Activated CD4-positive, alpha-beta T cell treated with anti-CD3 and anti-CD28 coated beads, Interleukin-10, Interleukin-2, amounts not matched to agents 100 ng/mL and 50 ng/mL, durations not matched to agents 16 hours and 8 hours (primary cell): Measurements from ENCODE around the gene CCDC85C.

Experiments
- DNase-seq: peaks from one replicate; pipeline ENCODE4 v3.0.0-alpha.2; 2020

The CCDC85C gene

DNA sequence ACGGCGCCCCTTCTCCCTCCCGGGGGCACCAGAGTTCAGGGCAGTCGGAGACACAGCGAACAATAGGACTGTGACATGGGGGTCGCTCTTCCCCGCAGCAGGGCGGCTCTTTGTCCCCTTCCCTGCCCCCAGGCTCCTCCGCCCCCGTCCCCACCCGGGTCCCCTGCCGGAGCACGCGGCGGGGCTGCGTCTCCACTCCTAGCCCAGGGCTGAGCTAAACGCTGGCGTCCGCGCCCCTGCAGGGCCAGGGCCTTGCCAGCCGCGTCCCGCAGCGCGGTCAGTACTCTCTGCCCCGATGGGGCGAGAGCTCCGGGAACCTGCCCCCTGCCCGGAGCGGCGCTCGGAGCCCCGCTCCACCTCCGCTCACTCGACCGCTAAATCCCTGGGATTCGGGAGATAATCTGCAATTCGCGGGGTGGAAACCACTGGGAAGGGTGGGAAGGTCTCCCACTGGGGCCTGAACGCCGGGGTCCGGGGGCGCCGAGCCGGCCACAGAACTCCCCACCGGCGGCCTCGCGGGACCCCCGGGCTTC is 825 bp upstream of the CCDC85C start:
- DNase-seq = peak; percentile 11

DNA sequence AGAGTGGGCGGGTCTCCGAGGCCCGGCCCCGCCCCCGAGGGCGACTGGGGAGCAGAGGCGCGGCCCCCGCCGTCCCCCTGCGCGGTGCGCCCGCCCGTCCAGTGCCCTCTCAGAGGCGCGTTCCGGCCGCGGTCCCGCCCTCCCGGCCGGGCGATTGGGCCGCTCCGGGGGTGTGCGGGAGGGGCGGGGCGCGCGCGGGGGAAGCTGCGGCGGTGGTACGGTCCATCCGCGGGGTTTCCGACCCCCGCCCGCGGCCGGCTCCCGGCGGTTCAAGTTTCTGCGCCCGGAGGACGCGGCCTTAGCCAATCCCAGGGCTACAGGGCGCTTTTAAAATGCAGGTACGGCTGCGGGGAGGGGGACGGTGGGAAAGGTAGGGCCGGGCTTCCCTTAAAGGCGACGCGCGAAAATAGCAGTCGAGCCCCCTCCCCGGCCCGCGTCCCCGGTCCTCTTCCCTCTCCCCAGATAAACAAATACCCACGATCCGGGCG is 315 bp upstream of the CCDC85C start:
- DNase-seq = peak; percentile 91

DNA sequence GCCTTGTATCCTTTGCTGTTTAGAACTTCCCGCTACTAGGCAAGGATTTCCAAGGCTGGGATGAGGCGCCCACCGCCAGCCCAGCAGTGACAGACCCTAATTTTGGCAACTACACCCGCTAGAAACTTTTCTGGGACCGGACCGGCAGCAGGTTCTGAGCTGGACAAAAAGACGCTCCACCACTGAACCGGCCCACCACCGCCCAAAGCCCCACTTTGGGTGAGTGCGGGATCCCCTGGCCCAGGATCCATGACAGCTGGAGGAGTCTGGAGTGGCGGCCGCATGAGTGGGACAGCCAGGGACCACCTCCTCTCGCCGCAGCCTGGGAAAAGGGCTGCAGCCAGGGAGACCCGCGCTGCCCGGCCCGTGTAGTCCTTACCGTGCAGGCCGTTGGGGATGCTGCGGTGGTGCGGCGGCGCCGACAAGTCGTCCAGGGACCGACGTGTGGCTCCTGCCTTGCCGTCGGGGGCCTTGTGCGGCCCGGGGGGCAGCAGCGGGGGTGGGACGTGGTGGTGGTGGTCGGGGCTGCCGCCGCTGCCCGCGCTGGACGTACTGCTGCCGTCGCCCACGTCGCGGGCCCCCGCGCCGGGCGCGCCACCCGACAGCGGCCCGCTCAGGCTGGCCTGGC is 1.1 kb downstream of the CCDC85C start:
- DNase-seq = no peak

DNA sequence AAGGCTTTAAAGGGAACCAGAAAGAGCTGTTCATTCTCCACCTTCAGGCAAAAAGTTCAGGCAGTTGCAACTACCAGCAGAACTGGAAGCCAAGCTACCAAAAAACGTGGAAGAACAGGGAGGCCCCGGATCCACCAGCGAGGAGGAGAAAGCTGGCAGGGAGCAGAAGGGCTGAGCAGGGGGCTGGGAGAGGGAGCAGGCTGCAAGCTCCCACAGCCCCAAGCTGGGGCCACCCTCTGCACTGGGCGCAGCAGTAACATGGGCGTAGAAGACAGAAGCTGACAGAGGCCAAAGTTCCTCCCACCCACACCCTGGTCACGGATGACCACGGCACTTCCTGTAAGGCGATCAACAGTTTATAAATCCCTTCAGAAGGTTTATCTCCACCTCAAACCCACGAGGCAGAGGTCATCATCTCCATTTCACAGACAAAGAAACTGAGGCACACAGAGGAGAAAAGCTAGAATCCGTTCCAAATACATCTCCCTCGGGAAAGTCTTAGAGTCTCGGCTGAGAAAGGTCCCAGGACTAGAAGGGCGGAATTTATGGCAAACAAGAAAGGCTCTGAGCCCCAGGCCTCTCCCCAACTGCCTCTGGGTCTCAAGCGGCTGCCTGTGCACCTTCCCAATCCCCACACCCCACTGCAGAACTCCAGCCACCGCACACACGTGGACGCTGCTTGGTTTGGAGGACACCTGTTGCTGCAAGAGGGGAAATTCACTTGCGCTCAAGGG is 1.8 kb downstream of the CCDC85C start:
- DNase-seq = no peak

DNA sequence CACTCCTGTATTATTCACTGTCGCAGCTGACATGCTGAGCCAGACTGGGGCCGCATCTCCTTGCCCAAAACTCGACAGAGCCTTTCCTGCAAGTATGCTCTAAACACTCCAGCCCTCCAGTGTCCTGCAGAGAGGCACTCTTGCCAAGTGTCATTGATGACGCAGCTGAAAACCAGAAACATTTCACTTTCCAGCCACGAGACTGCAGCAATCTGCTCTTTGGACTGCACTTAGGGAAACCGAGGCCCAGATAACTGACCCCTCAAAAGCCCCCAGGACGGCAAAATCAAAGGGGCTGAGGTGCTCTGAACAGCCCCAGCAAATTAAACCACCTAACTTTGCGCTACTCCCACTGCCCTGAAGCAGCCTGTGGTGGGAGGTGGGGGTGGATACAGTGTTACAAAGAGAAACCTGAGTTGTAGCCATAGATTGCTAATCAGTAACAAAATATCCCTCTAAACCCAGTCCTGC is 2.6 kb downstream of the CCDC85C start:
- no peak for DNase-seq

DNA sequence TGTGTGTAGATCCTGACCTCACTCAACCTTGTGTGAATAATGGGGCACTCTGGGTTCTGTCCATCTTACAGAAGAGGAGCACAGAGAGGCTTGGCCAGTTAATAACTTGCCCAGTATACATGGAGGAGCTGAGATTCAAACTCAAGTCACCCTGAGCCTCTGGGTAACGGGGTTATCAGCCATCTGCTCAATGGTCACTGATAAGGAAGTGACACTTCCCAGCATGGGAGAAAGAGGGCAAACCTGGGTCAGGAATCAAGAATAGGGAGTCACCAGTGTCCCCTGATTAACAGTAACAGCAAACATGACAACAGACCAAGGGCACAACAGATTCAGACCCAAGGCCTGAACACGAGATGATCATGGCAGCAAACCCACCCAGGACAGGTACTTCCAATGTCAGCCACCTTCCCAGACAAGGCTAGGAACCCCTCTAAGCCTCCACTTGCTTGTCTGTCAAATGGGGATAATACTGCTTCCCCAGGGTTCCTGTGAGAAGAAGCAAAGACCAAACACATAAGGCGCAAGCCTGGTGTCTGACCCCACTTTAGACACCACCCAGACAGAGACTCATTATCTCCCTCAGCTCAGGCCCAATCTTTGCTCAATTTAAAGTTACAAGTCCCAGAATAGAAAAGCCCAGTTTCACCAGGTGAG is 3.6 kb downstream of the CCDC85C start:
- DNase-seq = no peak

DNA sequence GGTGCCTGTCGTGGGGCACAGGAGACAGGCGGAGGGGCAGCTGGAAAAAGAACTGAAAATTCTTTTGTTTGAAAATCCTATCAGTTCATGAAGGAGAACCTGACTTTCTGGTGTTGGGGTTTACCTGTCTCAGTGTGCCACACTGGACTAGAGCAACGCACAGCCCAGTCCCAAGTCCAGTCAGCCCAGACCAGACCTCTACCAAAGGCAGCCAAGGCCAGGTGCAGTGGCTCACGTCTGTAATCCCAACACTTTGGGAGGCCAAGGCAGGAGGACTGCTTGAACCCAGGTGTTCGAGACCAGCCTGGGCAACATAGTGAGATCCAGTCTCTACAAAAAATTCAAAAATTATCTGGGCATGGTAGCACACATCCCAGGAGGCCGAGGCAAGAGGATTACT is 4.6 kb downstream of the CCDC85C start:
- no peak for DNase-seq

DNA sequence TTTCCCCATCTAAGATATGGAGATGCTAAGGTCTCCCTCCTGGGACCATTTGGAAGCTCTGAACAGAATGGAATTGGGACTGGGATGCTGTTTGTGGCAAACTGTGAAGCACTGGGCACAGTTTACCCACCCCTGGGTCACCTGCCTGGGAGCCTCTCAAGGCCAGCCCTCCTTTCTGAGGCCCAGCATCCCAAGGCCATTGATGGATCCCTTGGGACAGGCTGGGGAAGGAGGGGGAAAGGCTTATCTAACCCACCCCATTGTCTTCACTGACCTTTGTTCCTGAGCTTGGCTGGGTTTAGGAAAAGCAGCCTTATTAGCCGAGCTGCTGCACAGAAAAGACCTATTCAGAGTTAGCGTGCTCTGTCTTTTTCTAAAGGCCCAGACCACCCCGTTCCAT is 5.2 kb downstream of the CCDC85C start:
- DNase-seq = no peak

DNA sequence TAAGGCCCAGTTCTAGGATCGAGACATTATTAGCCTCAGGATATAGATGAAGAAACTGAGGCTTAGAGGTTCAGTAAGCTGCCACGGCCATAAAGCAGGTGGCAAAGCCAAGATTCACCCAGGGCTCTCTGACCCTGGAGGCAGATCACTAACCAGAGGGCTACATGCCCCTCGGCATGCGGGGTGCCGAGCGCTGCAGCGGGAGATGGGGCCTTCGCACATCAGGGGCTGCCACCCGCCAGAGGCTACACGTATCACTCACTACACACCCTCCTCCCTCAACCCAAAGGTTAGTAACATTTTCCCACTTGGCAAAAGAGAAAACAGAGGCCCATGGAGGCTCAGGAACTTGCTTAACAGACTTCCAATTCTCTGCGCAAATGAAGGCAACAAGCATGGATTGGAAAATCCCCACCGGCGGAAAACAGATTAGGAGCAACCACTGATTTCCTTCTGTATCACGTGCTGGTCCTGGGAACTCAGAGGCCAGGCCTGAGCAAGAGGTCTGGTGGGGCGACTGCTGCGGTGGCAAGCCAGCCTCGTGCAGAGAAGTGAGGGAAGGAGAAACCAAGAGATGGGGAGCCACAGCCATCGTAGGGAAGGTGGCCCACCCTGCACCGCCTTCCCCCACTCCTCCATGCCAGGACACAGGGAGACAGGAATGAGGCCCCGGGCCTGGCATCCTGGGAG is 6.0 kb downstream of the CCDC85C start:
- no peak for DNase-seq

DNA sequence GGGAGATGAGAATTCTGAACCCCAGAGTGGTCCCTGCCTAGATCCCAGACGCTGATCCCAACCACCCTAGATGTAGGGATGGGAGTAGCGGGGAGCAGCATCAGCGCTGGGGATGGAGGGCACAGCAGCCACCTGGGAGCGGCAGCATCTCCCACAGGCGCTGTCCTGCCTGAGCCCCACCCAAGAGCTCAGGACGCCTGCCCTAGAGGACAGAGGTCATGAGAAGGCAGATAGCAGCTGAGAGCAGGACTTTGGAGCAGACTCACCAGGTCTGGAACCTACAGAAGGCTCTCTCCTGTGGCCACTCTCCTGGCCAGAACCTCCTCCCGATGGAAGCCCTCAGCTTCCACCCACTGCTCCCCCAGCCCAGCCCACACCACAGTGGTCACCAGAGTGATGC is 7.2 kb downstream of the CCDC85C start:
- DNase-seq = no peak

DNA sequence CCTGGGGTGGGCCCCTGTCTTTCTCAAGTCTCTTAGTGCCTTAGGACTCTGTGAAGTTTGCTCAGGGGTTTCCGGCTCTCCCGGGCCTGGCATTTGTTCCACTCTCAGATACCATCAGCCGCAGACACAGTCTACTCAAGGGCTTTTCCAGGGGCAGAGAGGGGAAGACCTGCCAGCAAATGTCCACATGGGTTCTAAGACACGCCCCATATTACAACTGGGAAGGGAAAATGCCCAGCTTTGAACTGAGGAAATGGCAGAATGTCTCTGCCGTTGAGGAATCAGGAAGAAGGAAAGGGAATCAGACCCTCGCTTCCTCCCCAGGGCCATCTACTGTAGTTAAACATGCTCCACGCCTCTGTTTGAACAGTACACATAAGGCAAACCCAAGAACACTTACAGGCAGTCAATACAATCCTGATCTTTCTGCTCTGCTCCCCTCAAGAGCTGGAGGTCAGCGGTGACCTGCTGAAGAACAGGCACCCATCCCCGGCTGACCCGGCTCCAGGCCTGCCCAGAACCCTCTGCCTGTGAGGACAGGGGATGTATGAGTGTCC is 7.9 kb downstream of the CCDC85C start:
- DNase-seq = no peak

DNA sequence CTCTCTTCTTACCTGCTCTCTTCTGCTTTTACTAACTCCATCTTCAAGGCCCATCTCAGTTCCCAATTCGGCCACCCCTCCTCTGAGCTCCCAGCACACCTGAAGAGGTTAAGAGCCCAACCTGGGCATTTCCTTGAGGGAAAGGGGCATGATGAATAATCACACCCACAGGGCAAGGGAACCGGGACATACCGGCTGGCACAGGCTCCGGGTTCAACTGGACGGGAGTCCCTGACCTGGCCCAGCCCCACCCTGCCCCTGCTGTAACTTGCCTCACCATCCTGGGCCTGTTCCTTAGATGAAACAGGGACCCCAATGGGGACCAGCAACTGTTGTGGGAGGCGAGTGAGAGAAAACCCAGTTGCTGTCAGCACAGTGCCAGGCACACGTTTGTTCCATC is 8.5 kb downstream of the CCDC85C start:
- no peak for DNase-seq

DNA sequence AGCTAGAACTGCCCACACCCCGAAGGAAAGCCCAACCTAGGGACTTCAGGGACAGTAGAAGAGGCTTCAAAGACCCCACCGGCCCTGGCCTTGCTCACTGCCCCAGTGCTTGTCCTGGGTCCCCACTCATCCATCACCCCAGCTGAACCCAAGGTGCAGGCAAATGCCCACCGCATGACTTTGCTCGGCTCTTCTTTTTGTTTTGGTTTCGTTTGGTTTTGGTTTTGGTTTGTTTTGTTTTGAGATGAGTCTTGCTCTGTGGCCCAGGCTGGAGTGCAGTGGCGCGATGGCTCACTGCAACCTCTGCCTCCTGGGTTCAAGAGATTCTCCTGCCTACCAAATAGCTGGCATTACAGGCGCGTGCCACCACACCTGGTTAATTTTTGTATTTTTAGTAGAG is 9.0 kb downstream of the CCDC85C start:
- DNase-seq = peak; percentile 77

DNA sequence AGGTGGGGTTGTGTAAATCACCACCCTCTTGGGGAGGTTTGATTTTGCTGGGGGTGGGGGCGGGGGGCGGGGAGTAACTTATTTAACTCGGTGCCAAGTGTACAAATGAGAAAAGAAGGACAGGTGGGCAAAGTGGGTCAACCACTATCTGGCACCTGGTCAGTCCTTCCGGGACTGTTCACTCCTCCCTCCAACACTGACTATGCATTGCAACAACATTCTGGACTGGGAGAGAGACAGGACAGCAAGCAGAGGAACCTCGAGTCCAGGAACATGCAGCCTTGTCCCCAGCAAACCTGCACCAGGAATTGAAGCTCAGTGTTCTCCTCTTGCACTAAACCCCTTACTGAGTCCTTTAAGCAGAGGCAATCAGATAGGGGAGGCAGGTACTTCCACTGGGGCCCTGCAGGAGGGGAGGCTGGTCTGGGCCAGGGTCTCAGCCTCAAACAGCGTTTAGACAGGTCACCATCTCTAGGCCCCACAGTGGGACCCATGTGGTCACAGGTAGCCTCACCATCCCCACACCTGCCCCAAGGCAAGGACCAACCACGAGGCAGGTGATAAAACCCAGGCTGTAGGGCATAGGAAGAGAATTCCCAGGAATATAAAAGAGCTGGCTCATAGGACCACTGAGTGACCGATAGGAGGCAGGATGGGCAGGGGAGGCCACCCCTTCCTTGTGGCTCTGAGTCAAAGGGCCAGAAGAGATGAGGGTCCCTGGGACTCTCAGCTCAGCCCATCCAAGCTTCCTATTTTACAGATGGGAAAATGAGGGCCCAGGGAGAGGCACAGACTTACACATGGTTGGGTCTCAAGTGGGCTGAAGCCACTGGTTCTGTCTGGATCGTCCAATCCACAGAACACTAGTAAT is 9.8 kb downstream of the CCDC85C start:
- DNase-seq = no peak

DNA sequence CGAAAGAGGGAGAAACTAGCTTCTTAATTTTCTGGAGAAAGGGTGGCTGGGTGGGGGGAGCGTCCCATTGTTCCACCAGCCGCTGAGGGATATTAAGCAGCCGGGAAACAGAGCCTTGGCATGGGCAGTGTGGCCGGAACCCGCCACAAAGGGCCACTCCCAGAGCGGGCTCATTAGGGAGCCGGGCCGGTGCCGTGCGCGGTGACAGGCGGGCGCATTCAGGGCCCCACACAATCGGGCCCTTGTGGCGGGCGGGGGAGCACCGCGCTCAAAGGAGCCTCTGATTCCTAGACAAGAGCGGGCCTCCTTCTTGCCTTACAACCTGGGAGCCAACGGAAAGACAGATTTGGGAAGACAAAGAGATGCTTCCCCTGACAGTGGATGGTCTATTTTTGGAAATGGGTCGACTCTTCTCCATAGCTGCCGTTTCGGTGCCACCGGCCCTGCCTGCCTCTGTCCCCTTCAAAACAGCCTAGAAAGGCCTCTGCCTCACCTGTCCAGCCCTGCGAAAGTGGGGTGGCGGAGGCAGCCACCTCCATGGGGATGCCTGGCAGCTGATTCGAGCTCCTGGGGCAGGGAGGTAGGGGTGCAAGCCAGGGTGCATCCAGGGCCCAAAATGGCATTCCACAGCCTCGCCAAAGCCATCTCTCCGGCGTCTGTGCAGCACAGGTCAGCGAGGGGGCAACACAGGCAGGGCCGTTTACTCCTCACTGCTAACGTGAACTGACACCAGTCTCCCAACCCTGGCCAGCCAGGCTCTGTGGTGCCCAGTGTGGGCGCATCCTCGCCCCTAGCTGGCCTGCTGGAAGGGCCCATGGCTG is 10.9 kb downstream of the CCDC85C start:
- no peak for DNase-seq

DNA sequence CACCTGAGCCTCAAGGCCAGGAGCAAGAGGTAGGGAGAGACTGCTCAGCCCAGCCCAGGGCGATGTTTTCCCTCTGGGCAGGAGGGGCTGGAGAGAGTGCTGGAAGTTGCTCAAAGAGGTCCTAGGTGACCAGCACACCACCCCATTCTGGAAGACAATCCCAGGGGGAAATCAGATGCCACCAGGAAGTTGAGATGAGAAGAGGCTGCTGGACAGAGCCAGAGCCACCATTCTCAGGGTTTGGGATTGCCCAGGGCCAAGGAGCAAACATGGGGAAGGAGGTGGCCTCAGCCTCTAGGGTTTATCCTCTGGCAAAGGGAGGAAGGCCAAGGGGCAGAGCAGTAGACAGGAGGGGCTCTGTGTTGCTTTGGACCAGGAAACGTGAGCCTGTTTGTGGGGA is 11.6 kb downstream of the CCDC85C start:
- no peak for DNase-seq

DNA sequence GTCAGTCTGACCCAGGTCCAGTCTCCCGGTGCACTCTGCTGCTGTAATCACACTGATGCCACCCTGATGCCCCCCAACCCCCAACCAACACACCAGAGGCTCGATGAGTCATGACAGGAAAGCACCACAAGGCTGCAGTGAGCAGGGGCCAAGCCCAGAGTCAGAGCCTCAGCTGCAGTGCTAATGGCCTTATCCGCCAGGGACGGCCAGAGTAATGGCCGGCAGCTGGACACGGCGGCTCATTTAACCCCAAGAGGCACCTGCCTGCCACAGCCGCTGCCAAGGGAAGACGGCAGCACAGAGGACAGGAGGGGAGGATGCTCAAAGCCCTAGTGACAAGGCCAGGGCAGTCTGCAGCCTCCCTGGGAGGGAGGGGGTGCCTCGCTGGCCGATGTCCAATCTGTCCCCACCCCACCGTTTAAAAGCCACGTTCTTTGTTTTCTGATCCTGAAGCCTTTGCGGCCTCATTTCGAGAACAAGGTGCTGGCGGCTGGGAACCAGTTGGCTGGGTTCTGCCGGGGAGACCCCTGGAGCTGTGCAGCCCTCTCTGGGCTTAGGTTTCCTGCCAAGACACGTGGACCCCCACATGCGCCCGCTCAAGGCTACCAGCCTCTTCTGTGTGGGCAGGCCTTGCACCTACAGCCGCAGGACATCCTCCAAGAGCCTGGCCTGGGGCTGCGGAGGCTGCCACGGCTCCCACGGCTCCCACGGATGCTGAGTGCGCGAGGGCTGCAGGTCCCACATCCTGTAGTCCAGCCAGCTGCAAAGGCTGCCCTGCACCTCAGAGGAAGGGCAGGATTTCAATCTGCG is 13.1 kb downstream of the CCDC85C start:
- no peak for DNase-seq

DNA sequence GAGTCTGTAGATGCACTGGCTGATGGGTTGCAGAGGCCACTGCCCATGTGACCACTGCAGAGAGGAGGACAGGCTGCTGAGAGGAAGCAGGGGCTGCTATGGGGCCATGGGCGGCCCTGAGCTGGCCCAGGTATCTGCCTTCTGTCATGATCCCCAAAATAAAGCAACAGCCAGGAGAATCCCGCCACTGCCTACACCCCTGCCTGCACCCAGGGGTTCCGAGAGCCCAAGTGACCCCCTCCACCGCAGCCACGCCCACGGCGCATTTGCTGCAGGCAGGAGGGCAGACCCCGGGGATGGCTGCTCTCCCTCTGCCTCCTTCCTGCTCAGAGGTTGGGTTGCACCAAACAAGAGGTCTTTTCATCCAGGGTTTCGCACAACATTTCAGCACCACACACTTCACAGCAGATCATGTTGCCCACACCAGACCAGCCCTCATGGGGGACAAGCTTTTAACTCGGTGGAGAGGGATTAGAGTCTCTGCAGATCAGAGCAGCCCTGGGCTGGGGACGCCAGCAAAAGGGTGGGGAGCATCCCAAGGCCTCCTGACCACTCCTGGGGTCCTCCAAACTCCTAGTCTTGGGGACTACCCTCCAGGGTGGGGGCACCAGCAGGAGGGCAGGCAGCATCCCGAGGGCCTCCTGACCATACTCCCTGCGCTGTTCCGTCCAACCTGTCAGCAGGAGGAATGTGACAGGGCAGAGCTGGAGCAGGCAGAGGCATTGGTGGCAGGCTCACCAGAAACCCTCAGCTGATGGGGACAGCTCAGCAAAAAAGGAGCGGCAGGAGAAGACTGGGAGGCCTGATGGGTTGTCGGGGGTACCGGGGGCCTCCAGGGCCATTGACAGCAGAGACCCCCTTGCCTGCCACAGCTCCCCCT is 14.1 kb downstream of the CCDC85C start:
- no peak for DNase-seq

DNA sequence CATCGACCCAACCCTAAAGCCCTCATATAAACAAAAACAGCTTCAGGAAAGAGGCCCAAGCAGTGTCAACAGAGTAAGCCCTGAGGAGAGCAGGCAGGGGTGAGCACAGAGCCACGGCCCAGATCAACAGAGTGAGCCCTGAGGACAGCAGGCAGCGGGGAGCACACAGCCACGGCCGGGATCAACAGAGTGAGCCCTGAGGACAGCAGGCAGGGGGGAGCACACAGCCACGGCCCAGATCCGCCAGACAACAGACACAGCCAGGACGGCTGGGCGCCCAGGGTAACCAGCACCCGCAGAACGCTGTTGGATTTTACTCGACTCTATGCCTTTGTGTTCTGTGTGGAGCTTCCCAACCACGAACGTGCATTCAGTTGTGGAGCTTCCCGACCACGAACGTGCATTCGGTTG is 15.0 kb downstream of the CCDC85C start:
- no peak for DNase-seq
